PC-3 (cell line): ENCODE results near the gene POLR2L. TPM values are rescaled to one million over a fixed set of nuclear protein-coding genes. Genes with fewer than 3 reads are reported as not detected.

Experiments
- ATAC-seq: fragments of 200-7000 bp; cut with Tn5 transposase; 2 replicates; pipeline ENCODE4 v1.9.1; 2020; ENCODE audit warnings: mild to moderate bottlenecking, moderate library complexity
- BruUV-seq: library from RNA; stranded (reverse); fragments of 400-500 nt; replicated peaks from 2 replicates; lab custom pipeline; 2021; lab: Mats Ljungman, UMichigan
- CTCF ChIA-PET: fragments of 300-600 bp; sonication (Branson Sonifier 250); formaldehyde crosslinking; loops from one replicate; lab custom pipeline; 2022; ENCODE audit warnings: antibody characterized with exemption; lab: Charles Lee
- POLR2A ChIA-PET: fragments of 300-600 bp; sonication (Branson Sonifier 250); formaldehyde crosslinking; loops from one replicate; lab custom pipeline; 2022; ENCODE audit warnings: antibody characterized with exemption; ENCODE audit not compliant: unreplicated experiment; lab: Charles Lee
- DNase-seq: peaks from one replicate; pipeline ENCODE4 v3.0.0-alpha.2; 2015
- H2AFZ ChIP-seq: fragments of 300-600 bp; sonication (generic); 2 replicates; pipeline ENCODE4 v1.6.0; 2016; ENCODE audit warnings: antibody characterized with exemption, low read length
- H3F3A ChIP-seq: fragments of 300-600 bp; sonication (generic); one replicate; pipeline ENCODE4 v1.6.0; 2017; ENCODE audit warnings: antibody characterized with exemption, low read length, control low read depth, mild to moderate bottlenecking; ENCODE audit not compliant: unreplicated experiment
- H3K27ac ChIP-seq: fragments of 300-600 bp; sonication (generic); 2 replicates; pipeline ENCODE4 v1.5.1; 2016; ENCODE audit warnings: mild to moderate bottlenecking, low read length
- H3K27me3 ChIP-seq: fragments of 300-600 bp; sonication (generic); 2 replicates; pipeline ENCODE4 v1.6.1; 2016; ENCODE audit warnings: low read length, mixed read lengths
- H3K36me3 ChIP-seq: fragments of 300-600 bp; sonication (generic); 2 replicates; pipeline ENCODE4 v1.6.1; 2016; ENCODE audit warnings: low read depth, mixed run types, low read length, mixed read lengths
- H3K4me1 ChIP-seq: fragments of 300-600 bp; sonication (generic); 2 replicates; pipeline ENCODE4 v1.5.1; 2016; ENCODE audit warnings: low read length; ENCODE audit not compliant: insufficient read depth
- H3K4me2 ChIP-seq: fragments of 300-600 bp; sonication (generic); 2 replicates; pipeline ENCODE4 v1.6.0; 2016; ENCODE audit warnings: low read length
- H3K4me3 ChIP-seq: fragments of 300-600 bp; sonication (generic); 2 replicates; pipeline ENCODE4 v1.5.1; 2016; ENCODE audit warnings: mild to moderate bottlenecking, low read length, mixed read lengths
- H3K79me2 ChIP-seq: fragments of 300-600 bp; sonication (generic); 2 replicates; pipeline ENCODE4 v1.6.1; 2017; ENCODE audit warnings: low read length, mixed read lengths
- H3K9ac ChIP-seq: fragments of 300-600 bp; sonication (generic); 2 replicates; pipeline ENCODE4 v1.6.0; 2016; ENCODE audit warnings: mild to moderate bottlenecking, low read length
- H3K9me2 ChIP-seq: fragments of 300-600 bp; sonication (generic); replicated peaks from 2 replicates; pipeline ENCODE4 v1.6.1; 2016; ENCODE audit warnings: mixed run types, low read length, mixed read lengths
- H3K9me3 ChIP-seq: fragments of 300-600 bp; sonication (generic); 2 replicates; pipeline ENCODE4 v1.6.1; 2016; ENCODE audit warnings: low read length, mixed read lengths
- H4K20me1 ChIP-seq: fragments of 300-600 bp; sonication (generic); 2 replicates; pipeline ENCODE4 v1.6.1; 2016; ENCODE audit warnings: low read length, mixed read lengths
- EZH2 ChIP-seq: fragments of 300-600 bp; sonication (generic); IDR thresholded peaks from one replicate; pipeline ENCODE4 v1.6.1; 2017; ENCODE audit warnings: antibody characterized with exemption, mild to moderate bottlenecking, low read length; ENCODE audit not compliant: unreplicated experiment
- EZH2phosphoT487 ChIP-seq: fragments of 300-600 bp; sonication (generic); IDR thresholded peaks from 2 replicates; pipeline ENCODE4 v1.6.1; 2018; ENCODE audit warnings: mild to moderate bottlenecking, antibody characterized with exemption, low read length, borderline replicate concordance
- intact Hi-C: fragments of 100-400 bp; cut with micrococcal nuclease; formaldehyde crosslinking; loops from 2 replicates; pipeline ENCODE4 v1.9.0; 2023
- total RNA-seq: library from RNA; depleted of rRNA; stranded (reverse); fragments of >200 nt; gene quantifications from 2 replicates; pipeline ENCODE4 v1.2.3, GENCODE V29; 2014
- TF ChIP-seq, protein P1 (sequence below): fragments of 300-600 bp; sonication (generic); conservative IDR thresholded peaks from 2 replicates; pipeline ENCODE4 v1.5.1; 2017; ENCODE audit warnings: antibody characterized with exemption, low read depth, mild to moderate bottlenecking, low read length

The POLR2L gene
- total RNA-seq, 1 experiment from 2014 or later, result 1,148 TPM

DNA sequence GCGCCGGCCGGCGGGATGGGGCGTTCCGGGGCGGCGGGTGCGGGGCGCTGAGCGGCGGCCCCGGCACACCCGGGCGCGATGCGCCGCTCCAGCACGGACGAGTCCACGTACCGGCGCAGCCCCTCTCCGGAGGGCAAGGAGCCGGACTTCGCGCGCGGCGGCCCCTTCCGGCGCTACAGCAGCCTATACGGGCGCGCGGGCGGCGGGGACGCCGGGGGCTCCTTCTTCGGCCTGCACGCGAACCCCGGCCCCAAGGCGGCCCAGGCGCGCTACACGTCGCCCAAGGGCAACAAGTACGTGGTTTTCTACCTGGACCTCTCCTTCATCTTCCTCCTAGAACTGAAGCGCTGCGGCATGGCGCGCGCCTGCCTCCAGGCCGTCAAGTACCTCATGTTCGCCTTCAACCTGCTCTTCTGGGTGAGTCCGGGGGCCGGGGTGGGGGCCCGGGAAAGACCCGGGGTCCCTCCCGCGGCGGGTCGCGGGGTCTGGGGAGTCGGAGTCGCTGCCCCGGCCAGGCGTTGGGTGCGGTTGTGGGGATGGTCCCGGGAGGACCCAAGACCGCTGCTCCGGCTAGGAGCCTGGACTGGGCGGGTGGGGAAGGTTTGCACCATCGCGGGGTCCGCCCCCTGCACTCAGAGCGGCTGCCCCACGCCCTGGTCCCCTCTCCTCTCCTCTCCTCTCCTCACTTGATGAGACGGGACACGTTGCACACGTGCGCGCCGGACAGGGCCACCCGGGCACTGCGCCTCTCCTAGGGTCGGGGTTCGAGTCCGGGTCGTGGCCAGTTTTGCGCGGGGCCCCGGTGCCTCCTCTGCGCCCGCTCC is 7.8 kb upstream of the POLR2L start:
- H3K9me3 ChIP-seq, result no peaks in the 10 kb centered on the region
- H3K27me3 ChIP-seq, result no peaks in the 10 kb centered on the region
- no peak for DNase-seq
- CTCF ChIA-PET, result no interaction called here
- peaks cover 26% of the 10 kb centered on the region for H3K79me2 ChIP-seq
- TF ChIP-seq EZH2 (no peak), EZH2phosphoT487 (no peak)
- TF ChIP-seq, protein P1, sequence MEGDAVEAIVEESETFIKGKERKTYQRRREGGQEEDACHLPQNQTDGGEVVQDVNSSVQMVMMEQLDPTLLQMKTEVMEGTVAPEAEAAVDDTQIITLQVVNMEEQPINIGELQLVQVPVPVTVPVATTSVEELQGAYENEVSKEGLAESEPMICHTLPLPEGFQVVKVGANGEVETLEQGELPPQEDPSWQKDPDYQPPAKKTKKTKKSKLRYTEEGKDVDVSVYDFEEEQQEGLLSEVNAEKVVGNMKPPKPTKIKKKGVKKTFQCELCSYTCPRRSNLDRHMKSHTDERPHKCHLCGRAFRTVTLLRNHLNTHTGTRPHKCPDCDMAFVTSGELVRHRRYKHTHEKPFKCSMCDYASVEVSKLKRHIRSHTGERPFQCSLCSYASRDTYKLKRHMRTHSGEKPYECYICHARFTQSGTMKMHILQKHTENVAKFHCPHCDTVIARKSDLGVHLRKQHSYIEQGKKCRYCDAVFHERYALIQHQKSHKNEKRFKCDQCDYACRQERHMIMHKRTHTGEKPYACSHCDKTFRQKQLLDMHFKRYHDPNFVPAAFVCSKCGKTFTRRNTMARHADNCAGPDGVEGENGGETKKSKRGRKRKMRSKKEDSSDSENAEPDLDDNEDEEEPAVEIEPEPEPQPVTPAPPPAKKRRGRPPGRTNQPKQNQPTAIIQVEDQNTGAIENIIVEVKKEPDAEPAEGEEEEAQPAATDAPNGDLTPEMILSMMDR, result no peak
- no peaks in the 10 kb centered on the region; the same call in 1 of the 2 replicates for H4K20me1 ChIP-seq
- intact Hi-C loops, result no loop called here
- no peaks in the 10 kb centered on the region; the same call in 1 of the 2 replicates for H3K36me3 ChIP-seq
- no peaks in the 10 kb centered on the region for H3F3A ChIP-seq
- no peak overlapping the region for H3K4me2 ChIP-seq
- H3K4me3 ChIP-seq, result no peak overlapping the region
- peaks cover 15% of the 10 kb centered on the region for H3K4me1 ChIP-seq
- H2AFZ ChIP-seq, result no peak overlapping the region
- BruUV-seq, result no TSS peak
- POLR2A ChIA-PET, result no interaction called here
- H3K27ac ChIP-seq, result no peak overlapping the region
- no peak for ATAC-seq
- no peaks in the 10 kb centered on the region for H3K9me2 ChIP-seq
- no peak overlapping the region for H3K9ac ChIP-seq

DNA sequence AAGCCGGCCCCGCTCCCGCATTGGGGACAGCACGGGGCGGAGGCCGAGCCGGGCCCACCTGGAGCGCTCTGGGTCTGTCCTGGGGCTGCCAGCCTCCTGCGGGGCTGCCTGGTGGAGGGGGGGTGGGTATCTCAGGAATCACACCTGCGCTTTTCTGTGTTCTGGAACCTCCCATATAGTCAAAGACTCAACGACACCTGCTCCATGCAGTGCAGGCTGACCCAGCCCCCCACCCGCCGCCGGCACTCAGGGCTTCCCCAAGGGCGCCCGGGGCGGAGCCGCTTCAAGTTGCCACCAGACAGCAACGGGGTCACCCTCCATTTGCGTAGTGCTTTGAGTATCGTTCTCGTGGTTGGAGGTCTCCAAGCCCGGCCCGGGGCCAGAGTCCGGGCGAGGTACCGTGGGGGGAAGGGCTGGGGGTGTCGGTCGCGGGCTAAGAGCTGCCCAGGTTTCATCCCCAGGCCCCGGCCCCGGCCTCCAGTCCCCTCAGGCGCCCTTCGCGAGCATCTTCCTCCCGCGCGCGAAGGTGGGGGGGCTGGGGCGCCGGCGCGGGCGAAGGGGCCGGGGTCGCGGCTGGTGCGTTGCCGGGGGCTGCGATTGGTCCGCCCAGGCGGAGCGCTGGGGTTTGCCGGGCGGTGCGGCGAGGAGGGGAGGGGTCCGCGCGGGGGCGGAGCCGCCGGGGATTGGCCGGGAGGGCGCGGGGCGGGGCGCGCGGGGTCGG is 6.9 kb upstream of the POLR2L start:
- H3K27ac ChIP-seq, result no peak overlapping the region
- H3K9me2 ChIP-seq, result no peaks in the 10 kb centered on the region
- H4K20me1 ChIP-seq, result no peaks in the 10 kb centered on the region; the same call in 1 of the 2 replicates
- no peak overlapping the region for H3K4me2 ChIP-seq
- H3K79me2 ChIP-seq, result peaks cover 32% of the 10 kb centered on the region
- DNase-seq, result no peak
- TF ChIP-seq EZH2phosphoT487 (no peak), EZH2 (no peak)
- TF ChIP-seq, protein P1, result no peak
- no peak overlapping the region for H2AFZ ChIP-seq
- no peak for ATAC-seq
- intact Hi-C loops, result no loop called here
- peaks cover 24% of the 10 kb centered on the region for H3K4me1 ChIP-seq
- no peaks in the 10 kb centered on the region; the same call in 1 of the 2 replicates for H3K36me3 ChIP-seq
- no peak overlapping the region for H3K9ac ChIP-seq
- POLR2A ChIA-PET, result no interaction called here
- H3K27me3 ChIP-seq, result no peaks in the 10 kb centered on the region
- H3F3A ChIP-seq, result no peaks in the 10 kb centered on the region
- BruUV-seq, result no TSS peak
- no peak overlapping the region for H3K4me3 ChIP-seq
- CTCF ChIA-PET, result no interaction called here
- H3K9me3 ChIP-seq, result no peaks in the 10 kb centered on the region
